RWPE2 (cell line): ENCODE measurements around the gene WWOX.

Experiments used
- ATAC-seq: fragments of 200-7000 bp; cut with Tn5 transposase; 3 replicates; pipeline ENCODE4 v1.9.1; 2021; ENCODE audit warnings: low read depth
- DNase-seq: peaks from one replicate; pipeline ENCODE4 v3.0.0-alpha.2; 2020; ENCODE audit warnings: low spot score
- H3K27ac ChIP-seq: fragments of 450-650 bp; 2 replicates; pipeline ENCODE4 v1.5.1; 2017; ENCODE audit warnings: mild to moderate bottlenecking; ENCODE audit not compliant: poor library complexity, severe bottlenecking
- H3K27me3 ChIP-seq: fragments of 250-450 bp; sonication (Bioruptor Pico); 2 replicates; pipeline ENCODE4 v1.5.1; 2021; ENCODE audit warnings: mild to moderate bottlenecking, moderate library complexity; ENCODE audit not compliant: insufficient read depth, poor library complexity, severe bottlenecking
- H3K36me3 ChIP-seq: fragments of 250-450 bp; sonication (Bioruptor Pico); 2 replicates; pipeline ENCODE4 v1.5.1; 2020; ENCODE audit warnings: low read depth, mild to moderate bottlenecking, moderate library complexity
- H3K4me1 ChIP-seq: fragments of 250-450 bp; sonication (Bioruptor Pico); 2 replicates; pipeline ENCODE4 v1.5.1; 2021; ENCODE audit warnings: mild to moderate bottlenecking, moderate library complexity; ENCODE audit not compliant: insufficient read depth, poor library complexity, severe bottlenecking
- H3K4me3 ChIP-seq: fragments of 250-450 bp; sonication (Bioruptor Pico); 2 replicates; pipeline ENCODE4 v1.5.1; 2021; ENCODE audit warnings: mild to moderate bottlenecking, moderate library complexity; ENCODE audit not compliant: severe bottlenecking
- H3K9me3 ChIP-seq: fragments of 250-450 bp; sonication (Bioruptor Pico); 2 replicates; pipeline ENCODE4 v1.5.1; 2021; ENCODE audit warnings: mild to moderate bottlenecking, moderate library complexity; ENCODE audit not compliant: severe bottlenecking
- TF ChIP-seq, protein P1 (sequence below): fragments of 450-650 bp; IDR thresholded peaks from one replicate; pipeline ENCODE4 v1.5.1; 2017; ENCODE audit warnings: mild to moderate bottlenecking, moderate library complexity; ENCODE audit not compliant: poor library complexity, severe bottlenecking

WWOX gene

DNA sequence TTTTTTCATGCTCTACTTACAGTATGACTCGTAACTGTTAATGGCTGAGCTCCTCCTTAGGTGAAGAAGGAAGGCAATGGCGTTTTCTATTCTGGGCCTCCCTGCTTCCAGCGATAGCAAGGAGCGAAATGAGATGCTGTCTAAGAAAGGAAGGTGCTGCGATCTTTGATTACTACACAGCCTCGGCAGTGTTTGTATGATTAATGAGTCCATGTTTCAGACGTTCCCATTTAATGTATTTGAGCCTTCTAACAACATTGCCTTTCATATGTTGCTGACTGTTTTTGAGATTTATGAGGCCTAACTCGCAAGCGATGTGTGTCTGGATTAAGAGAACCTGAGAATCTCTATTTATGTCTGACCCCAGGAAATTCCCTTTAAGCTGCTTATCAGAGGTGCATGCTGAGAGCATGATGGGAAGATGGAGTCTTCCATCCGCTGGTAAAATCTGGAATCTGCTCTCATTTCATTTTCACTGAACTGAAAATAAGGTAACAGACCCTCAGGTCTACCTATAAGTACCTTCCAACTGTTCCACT, 403.4 kb downstream of the WWOX start:
- H3K9me3 ChIP-seq = no peaks in the 10 kb centered on the region

DNA sequence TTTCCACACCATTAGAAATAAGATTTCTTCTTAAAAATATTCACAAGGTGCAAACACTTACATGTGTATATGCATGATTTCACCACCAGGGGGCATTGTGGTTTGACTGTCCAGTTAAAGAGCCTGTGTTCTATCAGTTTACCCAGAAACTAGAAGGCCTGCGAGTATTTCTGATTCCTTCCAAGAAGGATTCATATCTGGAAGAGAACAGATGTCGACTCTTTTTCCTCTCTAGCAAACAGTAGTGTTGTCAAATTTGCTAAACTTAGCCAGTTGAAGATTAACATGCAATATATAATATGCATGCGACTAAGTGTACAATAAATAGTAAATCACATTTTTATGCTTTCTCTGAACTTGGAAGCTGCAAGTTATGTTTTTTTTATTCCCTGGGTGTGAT, 404.1 kb downstream of the WWOX start:
- Histone ChIP-seq H3K4me1 (no peaks in the 10 kb centered on the region), H3K9me3 (no peaks in the 10 kb centered on the region), H3K27ac (no peak overlapping the region), H3K36me3 (no peaks in the 10 kb centered on the region), H3K4me3 (no peak overlapping the region), H3K27me3 (no peaks in the 10 kb centered on the region)
- no peak for ATAC-seq
- TF ChIP-seq, protein P1, sequence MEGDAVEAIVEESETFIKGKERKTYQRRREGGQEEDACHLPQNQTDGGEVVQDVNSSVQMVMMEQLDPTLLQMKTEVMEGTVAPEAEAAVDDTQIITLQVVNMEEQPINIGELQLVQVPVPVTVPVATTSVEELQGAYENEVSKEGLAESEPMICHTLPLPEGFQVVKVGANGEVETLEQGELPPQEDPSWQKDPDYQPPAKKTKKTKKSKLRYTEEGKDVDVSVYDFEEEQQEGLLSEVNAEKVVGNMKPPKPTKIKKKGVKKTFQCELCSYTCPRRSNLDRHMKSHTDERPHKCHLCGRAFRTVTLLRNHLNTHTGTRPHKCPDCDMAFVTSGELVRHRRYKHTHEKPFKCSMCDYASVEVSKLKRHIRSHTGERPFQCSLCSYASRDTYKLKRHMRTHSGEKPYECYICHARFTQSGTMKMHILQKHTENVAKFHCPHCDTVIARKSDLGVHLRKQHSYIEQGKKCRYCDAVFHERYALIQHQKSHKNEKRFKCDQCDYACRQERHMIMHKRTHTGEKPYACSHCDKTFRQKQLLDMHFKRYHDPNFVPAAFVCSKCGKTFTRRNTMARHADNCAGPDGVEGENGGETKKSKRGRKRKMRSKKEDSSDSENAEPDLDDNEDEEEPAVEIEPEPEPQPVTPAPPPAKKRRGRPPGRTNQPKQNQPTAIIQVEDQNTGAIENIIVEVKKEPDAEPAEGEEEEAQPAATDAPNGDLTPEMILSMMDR = peak; percentile 74
- no peak for DNase-seq

More for the DNA sequence above, 403.4 kb downstream of the WWOX start:
- H3K27ac ChIP-seq = no peak overlapping the region
- no peak overlapping the region for H3K4me3 ChIP-seq
- DNase-seq (no peak), ATAC-seq (no peak)
- H3K36me3 ChIP-seq = no peaks in the 10 kb centered on the region
- TF ChIP-seq, protein P1 = no peak
- H3K4me1 ChIP-seq = no peaks in the 10 kb centered on the region
- H3K27me3 ChIP-seq = no peaks in the 10 kb centered on the region

DNA sequence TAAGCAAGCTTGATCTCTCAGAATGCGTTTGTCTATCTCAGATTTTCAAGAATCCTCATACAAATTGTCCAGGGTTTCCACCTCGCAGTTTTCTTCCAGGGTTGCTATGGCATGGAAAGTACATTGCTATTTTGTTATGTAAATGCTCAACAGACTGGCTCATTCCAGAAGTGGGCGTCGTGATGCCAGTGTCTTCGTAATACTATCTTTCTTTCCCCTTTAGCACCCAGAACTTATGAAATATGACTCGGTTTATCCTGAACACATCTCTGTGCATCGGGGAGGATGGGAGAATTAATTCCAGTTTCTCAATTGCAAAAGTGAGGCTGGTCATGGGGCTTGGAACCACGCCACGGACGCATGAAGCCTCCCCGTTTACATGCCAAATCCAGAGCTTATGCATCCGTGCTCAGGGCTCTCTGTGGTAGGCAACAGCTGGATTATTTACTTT, 405.0 kb downstream of the WWOX start:
- ATAC-seq (no peak), DNase-seq (no peak)
- H3K27ac ChIP-seq = no peak overlapping the region
- H3K4me3 ChIP-seq = no peak overlapping the region
- no peaks in the 10 kb centered on the region for H3K27me3 ChIP-seq
- TF ChIP-seq, protein P1 = no peak
- H3K4me1 ChIP-seq = no peaks in the 10 kb centered on the region
- no peaks in the 10 kb centered on the region for H3K36me3 ChIP-seq
- no peaks in the 10 kb centered on the region for H3K9me3 ChIP-seq

DNA sequence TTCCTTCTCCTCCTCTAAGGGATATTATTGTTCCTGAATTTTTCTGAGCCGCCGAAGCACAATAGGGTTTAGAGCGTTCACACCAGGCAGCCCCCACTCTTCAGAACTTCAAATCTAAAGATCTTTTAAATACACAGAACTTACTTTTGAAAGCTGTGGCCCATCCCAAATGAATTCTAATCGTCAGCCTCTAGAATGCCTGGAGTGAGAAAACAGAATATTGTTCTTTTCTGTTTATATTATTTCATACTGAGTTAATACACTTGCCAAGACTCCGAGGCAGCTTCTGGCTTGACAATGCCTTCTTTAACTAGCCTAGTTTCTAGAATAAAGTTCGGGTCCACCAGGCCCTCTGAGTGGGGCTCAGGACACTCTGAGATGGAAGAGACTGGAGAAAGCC, 405.6 kb downstream of the WWOX start:
- Histone ChIP-seq H3K4me3 (no peak overlapping the region), H3K9me3 (no peaks in the 10 kb centered on the region), H3K4me1 (no peaks in the 10 kb centered on the region), H3K36me3 (no peaks in the 10 kb centered on the region), H3K27ac (no peak overlapping the region), H3K27me3 (no peaks in the 10 kb centered on the region)
- DNase-seq (no peak), ATAC-seq (no peak)
- TF ChIP-seq, protein P1 = no peak

DNA sequence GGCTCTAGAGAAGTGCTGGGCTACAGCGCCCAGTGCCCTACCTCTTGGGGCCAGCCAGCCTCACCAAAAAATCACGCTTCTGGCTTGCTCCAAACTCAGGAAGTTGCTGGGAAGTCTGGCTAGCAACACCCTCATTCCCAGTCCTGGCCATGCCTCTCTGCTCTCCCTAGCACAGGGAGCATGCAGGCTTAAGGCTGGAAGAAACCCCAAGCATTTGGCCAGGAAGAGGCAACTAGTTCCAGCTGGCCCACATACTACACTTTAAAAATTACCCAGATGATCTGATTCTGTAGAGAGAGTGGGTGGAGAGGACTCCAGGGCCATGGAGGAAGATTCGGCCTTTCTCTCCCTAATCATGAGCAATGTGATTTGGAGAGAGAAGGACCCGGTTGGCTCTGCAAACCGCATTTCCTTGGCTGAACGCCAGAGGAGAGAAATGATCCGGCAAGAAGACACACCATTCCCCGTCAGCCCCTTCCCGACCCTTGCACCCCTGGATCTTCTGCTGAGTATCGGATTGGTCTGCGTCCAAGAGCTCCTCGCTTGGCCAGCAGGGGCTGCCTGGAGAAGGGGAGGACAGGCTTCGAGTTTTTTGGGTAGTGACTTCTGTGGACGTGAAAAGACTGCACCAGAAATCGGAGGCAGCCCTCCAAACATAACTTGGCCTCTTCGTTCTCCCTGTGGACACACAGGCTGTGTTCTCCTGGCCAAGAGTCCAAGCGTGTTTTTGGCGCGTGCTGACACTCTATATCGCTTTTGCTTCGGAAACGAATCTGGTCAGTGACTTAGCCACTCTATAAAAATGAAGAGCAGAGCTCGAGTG, 406.3 kb downstream of the WWOX start:
- Histone ChIP-seq H3K4me3 (no peak overlapping the region), H3K27ac (no peak overlapping the region), H3K27me3 (no peaks in the 10 kb centered on the region), H3K9me3 (no peaks in the 10 kb centered on the region), H3K36me3 (no peaks in the 10 kb centered on the region), H3K4me1 (no peaks in the 10 kb centered on the region)
- DNase-seq (no peak), ATAC-seq (peak; percentile 23; the same call in 1 of the 3 replicates)
- TF ChIP-seq, protein P1 = no peak
